ENCODE data around the gene ASIC2.

ASIC2 gene

DNA sequence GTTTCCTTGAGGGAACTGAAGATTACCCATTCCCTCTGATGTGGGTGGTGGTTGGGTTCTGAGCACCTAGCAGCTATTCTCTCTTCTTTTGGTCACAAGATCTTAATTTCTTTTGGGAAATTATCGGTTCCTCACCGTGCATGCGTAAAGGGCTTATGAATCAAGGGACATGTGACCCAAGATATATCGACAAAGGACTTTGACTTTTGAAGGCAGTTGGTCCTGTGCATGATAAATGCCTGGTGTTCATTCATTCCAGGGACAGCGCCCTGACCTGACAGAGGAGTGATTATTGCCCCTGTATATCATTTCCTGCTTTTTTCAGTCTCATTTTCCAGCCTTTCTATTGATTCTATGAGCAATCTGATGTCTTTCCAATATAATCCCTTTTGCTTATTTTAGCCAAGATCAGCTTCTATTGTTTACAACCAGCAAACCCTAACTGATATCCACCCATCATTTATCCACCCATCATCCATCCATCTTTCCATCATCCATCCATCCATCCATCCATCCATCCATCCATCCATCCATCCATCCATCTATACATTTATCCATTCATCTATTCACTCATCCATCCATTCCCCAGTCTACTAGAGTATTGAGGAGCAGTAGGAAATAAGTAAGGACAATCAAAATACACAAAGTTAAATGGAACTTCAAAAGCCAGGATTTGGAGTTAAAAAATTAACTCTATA lies 25.1 kb downstream of the ASIC2 start:
- TF ChIP-seq, protein P1, sequence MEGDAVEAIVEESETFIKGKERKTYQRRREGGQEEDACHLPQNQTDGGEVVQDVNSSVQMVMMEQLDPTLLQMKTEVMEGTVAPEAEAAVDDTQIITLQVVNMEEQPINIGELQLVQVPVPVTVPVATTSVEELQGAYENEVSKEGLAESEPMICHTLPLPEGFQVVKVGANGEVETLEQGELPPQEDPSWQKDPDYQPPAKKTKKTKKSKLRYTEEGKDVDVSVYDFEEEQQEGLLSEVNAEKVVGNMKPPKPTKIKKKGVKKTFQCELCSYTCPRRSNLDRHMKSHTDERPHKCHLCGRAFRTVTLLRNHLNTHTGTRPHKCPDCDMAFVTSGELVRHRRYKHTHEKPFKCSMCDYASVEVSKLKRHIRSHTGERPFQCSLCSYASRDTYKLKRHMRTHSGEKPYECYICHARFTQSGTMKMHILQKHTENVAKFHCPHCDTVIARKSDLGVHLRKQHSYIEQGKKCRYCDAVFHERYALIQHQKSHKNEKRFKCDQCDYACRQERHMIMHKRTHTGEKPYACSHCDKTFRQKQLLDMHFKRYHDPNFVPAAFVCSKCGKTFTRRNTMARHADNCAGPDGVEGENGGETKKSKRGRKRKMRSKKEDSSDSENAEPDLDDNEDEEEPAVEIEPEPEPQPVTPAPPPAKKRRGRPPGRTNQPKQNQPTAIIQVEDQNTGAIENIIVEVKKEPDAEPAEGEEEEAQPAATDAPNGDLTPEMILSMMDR (IDR thresholded peaks at IDR 0.05; ENCODE audit: control insufficient read depth, insufficient read depth, low read depth, low read length, missing control alignments), result no peak
- DNase-seq (ENCODE audit: low read depth), result no peak
- H3K4me3 ChIP-seq (ENCODE audit: control insufficient read depth, low read depth, low read length), result no peak overlapping the region

DNA sequence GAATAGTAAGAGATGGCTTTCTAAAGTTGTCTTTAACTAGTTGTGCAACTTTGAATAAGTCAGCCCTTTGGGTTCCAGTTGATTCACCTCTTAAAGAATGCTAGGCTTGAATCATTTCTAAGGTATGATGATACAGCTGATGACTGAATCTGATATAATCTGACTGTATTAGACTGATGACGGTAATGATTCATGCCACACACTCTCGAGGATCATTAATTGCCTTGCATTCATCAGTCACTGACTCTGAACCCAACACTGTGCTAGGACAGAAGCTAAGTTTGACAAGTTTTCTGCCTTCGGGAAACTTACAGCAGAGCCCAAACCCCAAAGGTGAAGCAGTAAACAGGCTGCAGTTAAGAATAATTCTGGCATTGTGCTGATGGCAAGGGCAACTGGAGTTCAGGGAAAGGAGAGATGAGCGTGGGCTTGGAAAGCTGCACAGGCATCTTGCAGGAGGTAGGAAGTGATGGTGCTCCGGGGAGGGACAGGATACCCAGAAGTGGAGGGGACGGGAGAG lies 25.8 kb downstream of the ASIC2 start:
- no peak for DNase-seq (ENCODE audit: low read depth)
- H3K4me3 ChIP-seq (ENCODE audit: control insufficient read depth, low read depth, low read length), result no peak overlapping the region
- TF ChIP-seq, protein P1 (IDR thresholded peaks at IDR 0.05; ENCODE audit: control insufficient read depth, insufficient read depth, low read depth, low read length, missing control alignments), result no peak

DNA sequence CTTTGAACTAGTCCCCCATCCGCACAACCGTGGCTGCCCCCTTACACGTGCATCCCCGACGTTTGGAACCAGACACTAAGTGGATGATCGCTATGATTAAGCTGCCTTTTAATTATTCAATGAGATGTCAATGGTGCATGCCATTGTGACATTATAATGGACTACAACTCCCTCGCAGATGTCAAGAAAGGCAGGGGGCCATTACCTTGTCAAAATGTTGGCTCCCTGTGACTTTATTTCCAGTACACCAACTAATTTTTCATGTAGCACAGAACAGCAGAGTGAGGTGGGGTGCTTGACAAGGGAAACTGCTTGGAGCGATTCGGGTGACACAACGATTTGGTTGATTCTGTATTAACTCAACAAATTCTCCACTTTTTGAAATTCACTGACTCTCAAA lies 26.5 kb downstream of the ASIC2 start:
- TF ChIP-seq, protein P1 (IDR thresholded peaks at IDR 0.05; ENCODE audit: control insufficient read depth, insufficient read depth, low read depth, low read length, missing control alignments), result no peak
- H3K4me3 ChIP-seq (ENCODE audit: control insufficient read depth, low read depth, low read length), result no peak overlapping the region
- no peak for DNase-seq (ENCODE audit: low read depth)

DNA sequence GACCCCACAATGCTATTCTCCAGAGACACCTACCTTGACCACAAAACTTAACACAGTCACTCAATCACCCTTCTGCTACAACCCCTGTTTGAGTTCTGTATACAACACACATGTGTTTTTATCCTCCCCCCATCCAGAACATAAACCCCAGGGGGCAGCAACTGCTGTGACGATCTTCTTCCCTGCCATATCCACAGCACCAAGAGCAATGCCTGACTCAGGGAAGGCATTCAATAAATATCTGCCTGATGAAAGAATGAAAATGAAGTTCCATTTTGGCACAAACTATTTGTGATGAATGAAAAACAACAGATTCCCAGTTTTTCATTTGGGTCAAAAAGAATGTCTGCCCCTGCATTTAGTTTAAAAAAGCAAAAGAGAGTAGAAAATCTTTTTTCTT lies 27.0 kb downstream of the ASIC2 start:
- no peak for DNase-seq (ENCODE audit: low read depth)
- TF ChIP-seq, protein P1 (IDR thresholded peaks at IDR 0.05; ENCODE audit: control insufficient read depth, insufficient read depth, low read depth, low read length, missing control alignments), result no peak
- no peak overlapping the region for H3K4me3 ChIP-seq (ENCODE audit: control insufficient read depth, low read depth, low read length)

DNA sequence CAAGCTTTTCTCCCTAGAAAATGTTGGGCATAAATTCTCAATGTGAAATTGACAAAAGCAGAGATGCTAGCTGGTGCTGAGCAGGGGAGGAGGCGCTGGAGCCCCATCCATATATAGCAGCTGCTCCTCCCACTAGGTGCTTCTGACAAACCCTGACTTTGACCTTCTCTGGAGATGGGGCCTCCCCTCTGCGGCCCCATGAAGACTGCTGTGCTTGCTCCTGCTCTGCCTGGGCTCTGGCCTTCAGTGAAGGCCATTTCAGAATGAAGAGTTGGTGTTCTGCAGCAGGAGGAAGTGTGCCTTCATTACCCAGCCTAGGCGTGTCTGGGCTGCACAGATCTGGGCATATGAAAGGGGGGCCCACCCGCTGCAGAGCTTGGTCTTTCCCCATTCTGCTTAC lies 29.7 kb downstream of the ASIC2 start:
- TF ChIP-seq, protein P1 (IDR thresholded peaks at IDR 0.05; ENCODE audit: control insufficient read depth, insufficient read depth, low read depth, low read length, missing control alignments), result no peak
- DNase-seq (ENCODE audit: low read depth), result no peak
- H3K4me3 ChIP-seq (ENCODE audit: control insufficient read depth, low read depth, low read length), result no peak overlapping the region

DNA sequence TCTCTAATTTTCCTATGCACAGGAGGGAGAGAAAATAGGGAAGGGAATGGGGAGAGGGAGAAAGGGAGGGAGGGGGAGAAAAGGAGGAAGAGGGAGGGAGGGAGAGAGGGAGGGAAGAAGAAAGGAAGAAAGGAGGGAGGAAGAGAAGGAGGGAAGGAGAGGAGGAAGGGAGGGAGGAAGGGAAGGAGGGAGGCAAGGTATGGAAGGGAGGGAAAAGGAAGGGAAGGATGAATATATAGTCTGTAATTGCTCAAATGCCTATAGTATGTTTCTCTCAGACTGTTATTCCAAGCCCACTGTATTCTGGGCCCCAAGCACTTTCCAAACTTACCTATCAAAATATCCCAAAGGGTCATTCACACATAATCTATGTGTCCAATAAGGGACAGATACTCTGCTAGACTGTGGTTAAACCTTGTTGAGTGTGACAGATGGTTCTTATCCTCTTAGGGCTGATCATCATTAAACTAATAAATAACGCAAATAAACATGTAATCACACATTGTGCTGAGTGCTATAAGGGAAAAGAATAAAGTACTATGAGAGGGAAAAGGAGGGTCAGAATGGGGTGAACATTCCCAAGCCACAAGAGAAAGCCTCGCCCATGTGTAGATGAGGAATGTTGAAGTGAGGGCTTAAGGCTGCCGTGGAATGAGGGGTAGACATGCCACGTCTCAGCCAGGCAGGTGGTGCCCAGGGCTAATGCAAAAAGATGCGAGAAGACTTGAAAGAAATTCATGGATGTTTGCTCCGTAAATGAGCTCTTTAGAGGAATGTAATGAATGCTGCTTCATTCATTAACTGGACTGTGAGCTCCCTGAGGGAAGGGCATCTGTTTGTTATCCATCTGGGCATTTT lies 30.6 kb downstream of the ASIC2 start:
- TF ChIP-seq, protein P1 (IDR thresholded peaks at IDR 0.05; ENCODE audit: control insufficient read depth, insufficient read depth, low read depth, low read length, missing control alignments), result no peak
- DNase-seq (ENCODE audit: low read depth), result no peak
- H3K4me3 ChIP-seq (ENCODE audit: control insufficient read depth, low read depth, low read length), result no peak overlapping the region
